Stimulated activated CD4-positive, alpha-beta T cell treated with anti-CD3 and anti-CD28 coated beads, Interleukin-2, amount 100 ng/mL, for 48 hours (primary cell): ENCODE data around the gene RAB3GAP1.
"Not testable (repeated sequence)": the region's sequence is repeated elsewhere in the genome, so short reads cannot be mapped to it uniquely, and the experiment has no call there.

Experiments used
- DNase-seq, 2 donors: peaks; one replicate each; pipeline ENCODE4 v3.0.0-alpha.2; 2020

The RAB3GAP1 gene

GRCh38 chr2:135055182-135055786, 3.2 kb downstream of the RAB3GAP1 start:
- DNase-seq, result no peak

- DNase-seq, result no peak
These were observed 4.7 kb downstream of the RAB3GAP1 start for GRCh38 chr2:135056790-135057189.

GRCh38 chr2:135059577-135059976, 7.5 kb downstream of the RAB3GAP1 start:
- no peak for DNase-seq

- no peak for DNase-seq
These were observed 11.1 kb downstream of the RAB3GAP1 start for GRCh38 chr2:135063210-135063609.

- DNase-seq, result no peak
These were observed 12.1 kb downstream of the RAB3GAP1 start for GRCh38 chr2:135064149-135064548.

- no peak for DNase-seq
These were observed 14.6 kb downstream of the RAB3GAP1 start for GRCh38 chr2:135066710-135067109.

- DNase-seq, result no peak
These were observed 20.3 kb downstream of the RAB3GAP1 start for GRCh38 chr2:135072125-135072997.

GRCh38 chr2:135074216-135074615, 22.1 kb downstream of the RAB3GAP1 start:
- DNase-seq, result no peak

GRCh38 chr2:135076556-135076955, 24.5 kb downstream of the RAB3GAP1 start:
- no peak for DNase-seq

- DNase-seq, result no peak
These were observed 26.3 kb downstream of the RAB3GAP1 start for GRCh38 chr2:135078417-135078816.

- no peak for DNase-seq
These were observed 34.1 kb downstream of the RAB3GAP1 start for GRCh38 chr2:135086222-135086621.

GRCh38 chr2:135089597-135089996, 37.5 kb downstream of the RAB3GAP1 start:
- DNase-seq, result not testable (repeated sequence)

GRCh38 chr2:135091681-135092080, 39.6 kb downstream of the RAB3GAP1 start:
- DNase-seq, result no peak

- no peak for DNase-seq
These were observed 41.1 kb downstream of the RAB3GAP1 start for GRCh38 chr2:135093193-135093592.

- no peak for DNase-seq
These were observed 41.7 kb downstream of the RAB3GAP1 start for GRCh38 chr2:135093670-135094330.

GRCh38 chr2:135094508-135094907, 42.4 kb downstream of the RAB3GAP1 start:
- DNase-seq, result no peak

GRCh38 chr2:135095591-135095990, 43.5 kb downstream of the RAB3GAP1 start:
- no peak for DNase-seq

- DNase-seq, result no peak
These were observed 44.8 kb downstream of the RAB3GAP1 start for GRCh38 chr2:135096665-135097446.

GRCh38 chr2:135097532-135098231, 45.6 kb downstream of the RAB3GAP1 start:
- DNase-seq, result no peak

- no peak for DNase-seq
These were observed 47.9 kb downstream of the RAB3GAP1 start for GRCh38 chr2:135099802-135100483.

GRCh38 chr2:135103843-135104242, 51.8 kb downstream of the RAB3GAP1 start:
- DNase-seq, result no peak
